Measurements from ENCODE around the gene MRPS2. TPM values are rescaled to one million over a fixed set of nuclear protein-coding genes. Genes with fewer than 3 reads are reported as not detected.
"Not testable (repeated sequence)": the region's sequence is repeated elsewhere in the genome, so short reads cannot be mapped to it uniquely, and the experiment has no call there.

Gene MRPS2
- total RNA-seq, 1 donor from 2014 or later: 25.5 TPM

GRCh38 chr9:135516132-135516860 lies 15.8 kb downstream of the MRPS2 start:
- ATAC-seq: no peak

GRCh38 chr9:135517407-135517822 lies 16.9 kb downstream of the MRPS2 start:
- ATAC-seq: no peak

GRCh38 chr9:135519179-135519971 lies 18.9 kb downstream of the MRPS2 start:
- no peak for ATAC-seq

- ATAC-seq: no peak
These were observed 20.6 kb downstream of the MRPS2 start, which contains the start of gene LCN1 for GRCh38 chr9:135520916-135521607. Gene LCN1, plus strand, starts transcription at chr9:135521440. Its CDS starts 58 bp downstream, at chr9:135521498.

- no peak for ATAC-seq
These were observed 21.2 kb downstream of the MRPS2 start for GRCh38 chr9:135521608-135522095.

- ATAC-seq: no peak
These were observed 21.8 kb downstream of the MRPS2 start for GRCh38 chr9:135522137-135522877.

- ATAC-seq: no peak
These were observed 22.4 kb downstream of the MRPS2 start for GRCh38 chr9:135522931-135523330.

- ATAC-seq: no peak
These were observed 23.1 kb downstream of the MRPS2 start for GRCh38 chr9:135523521-135524129.

GRCh38 chr9:135524130-135524861 lies 23.8 kb downstream of the MRPS2 start:
- no peak for ATAC-seq

GRCh38 chr9:135525241-135526088 lies 25.0 kb downstream of the MRPS2 start:
- ATAC-seq: no peak

GRCh38 chr9:135526089-135526729 lies 25.7 kb downstream of the MRPS2 start:
- no peak for ATAC-seq

GRCh38 chr9:135526730-135527571 lies 26.5 kb downstream of the MRPS2 start:
- no peak for ATAC-seq

- ATAC-seq: not testable (repeated sequence)
These were observed 28.5 kb downstream of the MRPS2 start for GRCh38 chr9:135528842-135529435.

- ATAC-seq: no peak
These were observed 29.7 kb downstream of the MRPS2 start for GRCh38 chr9:135530146-135530545.

- no peak for ATAC-seq
These were observed 30.6 kb downstream of the MRPS2 start for GRCh38 chr9:135531096-135531495.

- ATAC-seq: no peak
These were observed 32.6 kb downstream of the MRPS2 start for GRCh38 chr9:135533113-135533512.

- no peak for ATAC-seq
These were observed 33.2 kb downstream of the MRPS2 start for GRCh38 chr9:135533674-135534073.

- not testable (repeated sequence) for ATAC-seq
These were observed 33.8 kb downstream of the MRPS2 start for GRCh38 chr9:135534192-135534711.
